MM.1S (cell line): ENCODE data around the gene ZNF862.

ENCODE experiments used
- DNase-seq: peaks from one replicate; pipeline ENCODE4 v3.0.0-alpha.2; 2015
- H2AFZ ChIP-seq: fragments of 300-600 bp; sonication (generic); 2 replicates; pipeline ENCODE4 v1.6.0; 2016; ENCODE audit warnings: antibody characterized with exemption, low read length
- H3F3A ChIP-seq: fragments of 300-600 bp; sonication (generic); 2 replicates; pipeline ENCODE4 v1.6.1; 2016; ENCODE audit warnings: mild to moderate bottlenecking, antibody characterized with exemption, low read length, moderate library complexity, mixed read lengths; ENCODE audit not compliant: insufficient read depth
- H3K27ac ChIP-seq: fragments of 300-600 bp; sonication (generic); 2 replicates; pipeline ENCODE4 v1.5.1; 2016; ENCODE audit warnings: mild to moderate bottlenecking, low read length
- H3K27me3 ChIP-seq: fragments of 300-600 bp; sonication (generic); replicated peaks from 2 replicates; pipeline ENCODE4 v1.6.0; 2016; ENCODE audit warnings: low read length; ENCODE audit not compliant: insufficient read depth
- H3K36me3 ChIP-seq: fragments of 300-600 bp; sonication (generic); replicated peaks from 2 replicates; pipeline ENCODE4 v1.6.1; 2016; ENCODE audit warnings: mild to moderate bottlenecking, low read length, mixed read lengths; ENCODE audit not compliant: insufficient read depth
- H3K4me1 ChIP-seq: fragments of 300-600 bp; sonication (generic); 2 replicates; pipeline ENCODE4 v1.6.1; 2016; ENCODE audit warnings: low read length, mixed read lengths
- H3K4me2 ChIP-seq: fragments of 300-600 bp; sonication (generic); 2 replicates; pipeline ENCODE4 v1.6.0; 2016; ENCODE audit warnings: low read depth, low read length
- H3K4me3 ChIP-seq: fragments of 300-600 bp; sonication (generic); 2 replicates; pipeline ENCODE4 v1.5.1; 2016; ENCODE audit warnings: low read length, mixed read lengths
- H3K79me2 ChIP-seq: fragments of 300-600 bp; sonication (generic); 2 replicates; pipeline ENCODE4 v1.6.1; 2016; ENCODE audit warnings: mixed run types, low read length, mixed read lengths
- H3K9ac ChIP-seq: fragments of 300-600 bp; sonication (generic); 2 replicates; pipeline ENCODE4 v1.6.1; 2016; ENCODE audit warnings: low read length, mixed read lengths
- H3K9me2 ChIP-seq: fragments of 300-600 bp; sonication (generic); replicated peaks from 2 replicates; pipeline ENCODE4 v1.6.1; 2016; ENCODE audit warnings: mild to moderate bottlenecking, low read length, mixed read lengths; ENCODE audit not compliant: insufficient read depth
- H3K9me3 ChIP-seq: fragments of 300-600 bp; sonication (generic); replicated peaks from 2 replicates; pipeline ENCODE4 v1.6.1; 2016; ENCODE audit warnings: mild to moderate bottlenecking, low read length, mixed read lengths; ENCODE audit not compliant: insufficient read depth
- H4K20me1 ChIP-seq: fragments of 300-600 bp; sonication (generic); 2 replicates; pipeline ENCODE4 v1.6.1; 2016; ENCODE audit warnings: mild to moderate bottlenecking, low read length, moderate library complexity, mixed read lengths; ENCODE audit not compliant: insufficient read depth
- CTCF ChIP-seq: fragments of 300-600 bp; sonication (generic); IDR thresholded peaks from 2 replicates; pipeline ENCODE4 v1.5.1; 2016; ENCODE audit warnings: antibody characterized with exemption, low read length, mixed read lengths
- EZH2 ChIP-seq: fragments of 300-600 bp; sonication (generic); optimal IDR thresholded peaks from 2 replicates; pipeline ENCODE3; 2017; ENCODE audit warnings: low read depth, mild to moderate bottlenecking, antibody characterized with exemption, low read length, mixed read lengths
- EZH2phosphoT487 ChIP-seq: fragments of 300-600 bp; sonication (generic); IDR thresholded peaks from 2 replicates; pipeline ENCODE4 v1.6.1; 2018; ENCODE audit warnings: antibody characterized with exemption, low read length

ZNF862 gene

GRCh38 chr7:149877890-149878522, 39.8 kb downstream of the ZNF862 start:
- Histone ChIP-seq H4K20me1 (no peaks in the 10 kb centered on the region), H3K4me1 (peaks cover 14% of the 10 kb centered on the region), H3K9me3 (no peaks in the 10 kb centered on the region), H2AFZ (no peak overlapping the region), H3K9me2 (no peaks in the 10 kb centered on the region), H3K27me3 (no peaks in the 10 kb centered on the region), H3K79me2 (peaks cover 16% of the 10 kb centered on the region), H3K36me3 (no peaks in the 10 kb centered on the region), H3K4me3 (no peak overlapping the region), H3F3A (peaks cover 9% of the 10 kb centered on the region; the same call in 1 of the 2 replicates), H3K27ac (no peak overlapping the region), H3K9ac (no peak overlapping the region), H3K4me2 (no peak overlapping the region)
- no peak for DNase-seq
- TF ChIP-seq EZH2phosphoT487 (no peak), CTCF (no peak), EZH2 (no peak)

GRCh38 chr7:149878523-149878921, 40.3 kb downstream of the ZNF862 start:
- TF ChIP-seq EZH2 = no peak
- TF ChIP-seq EZH2phosphoT487 = no peak
- no peak for TF ChIP-seq CTCF
- Histone ChIP-seq H3K27ac (no peak overlapping the region), H3K36me3 (no peaks in the 10 kb centered on the region), H2AFZ (no peak overlapping the region), H3K4me3 (no peak overlapping the region), H3K27me3 (no peaks in the 10 kb centered on the region), H3K9ac (no peak overlapping the region), H3K4me2 (no peak overlapping the region), H3K9me3 (no peaks in the 10 kb centered on the region), H4K20me1 (no peaks in the 10 kb centered on the region), H3K4me1 (peaks cover 13% of the 10 kb centered on the region), H3K79me2 (peaks cover 16% of the 10 kb centered on the region), H3K9me2 (no peaks in the 10 kb centered on the region), H3F3A (peaks cover 9% of the 10 kb centered on the region; the same call in 1 of the 2 replicates)
- no peak for DNase-seq

GRCh38 chr7:149879271-149879743, 41.1 kb downstream of the ZNF862 start:
- H3K9me2 ChIP-seq = no peaks in the 10 kb centered on the region
- no peaks in the 10 kb centered on the region for H3K27me3 ChIP-seq
- peaks cover 4% of the 10 kb centered on the region; the same call in 1 of the 2 replicates for H3F3A ChIP-seq
- no peak overlapping the region for H3K27ac ChIP-seq
- H3K4me1 ChIP-seq = peaks cover 13% of the 10 kb centered on the region
- H3K9ac ChIP-seq = no peak overlapping the region
- TF ChIP-seq CTCF (no peak), EZH2phosphoT487 (no peak), EZH2 (no peak)
- no peaks in the 10 kb centered on the region for H4K20me1 ChIP-seq
- H3K4me3 ChIP-seq = no peak overlapping the region
- H3K9me3 ChIP-seq = no peaks in the 10 kb centered on the region
- peaks cover 15% of the 10 kb centered on the region for H3K79me2 ChIP-seq
- H3K4me2 ChIP-seq = no peak overlapping the region
- no peak for DNase-seq
- H2AFZ ChIP-seq = no peak overlapping the region
- H3K36me3 ChIP-seq = no peaks in the 10 kb centered on the region
